ENCODE measurements around the gene NPC2. TPM values are rescaled to one million over a fixed set of nuclear protein-coding genes. Genes with fewer than 3 reads are reported as not detected.

NPC2 gene
- total and polyA plus RNA-seq, 2 of the 4 experiments (the other 2 are of a cell fraction) = 210 to 273 TPM

DNA sequence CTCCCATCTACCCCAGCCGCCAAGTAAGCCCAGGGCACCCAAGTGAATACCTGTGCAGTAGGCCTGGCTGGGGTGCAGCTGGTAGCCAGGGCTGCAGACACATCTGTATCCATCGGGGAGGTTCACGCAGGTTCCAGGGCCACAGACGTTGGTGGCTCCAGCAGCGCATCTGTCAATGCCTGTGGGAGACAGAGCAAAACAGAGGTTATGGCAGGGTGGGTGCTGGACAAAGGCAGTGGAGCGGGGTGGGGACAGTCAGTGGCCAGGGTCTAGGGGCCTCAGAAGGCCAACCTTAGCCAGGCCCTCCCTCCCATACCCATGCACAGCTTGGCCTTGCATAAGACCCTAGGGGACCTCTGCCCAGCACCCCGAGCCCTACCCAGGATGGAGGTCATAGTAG is 29.6 kb upstream of the NPC2 start:
- Histone ChIP-seq H3K14ac (replicated peaks; ENCODE audit: low read depth, low read length) (no peak overlapping the region), H2AK5ac (ENCODE audit: low read depth, low read length) (no peak overlapping the region), H3K18ac (ENCODE audit: low read depth, low read length) (no peak overlapping the region), H3K36me3 (ENCODE audit: control insufficient read depth, insufficient read depth, low read length) (peaks cover 9% of the 10 kb centered on the region), H4K20me1 (ENCODE audit: insufficient read depth, low read length) (no peaks in the 10 kb centered on the region), H4K8ac (ENCODE audit: low read depth in 2 of 2, low read length in 2 of 2) (no peak overlapping the region), H3K56ac (ENCODE audit: extremely low read depth, insufficient read depth, low read length) (no peak overlapping the region), H3K4me3 (ENCODE audit: insufficient read depth, low read depth, low read length) (no peak overlapping the region), H2BK15ac (ENCODE audit: low read depth, low read length) (no peak overlapping the region), H3K9me3 (ENCODE audit: control insufficient read depth, insufficient read depth, low read length) (no peaks in the 10 kb centered on the region), H4K91ac (ENCODE audit: insufficient read depth, low read depth, low read length) (no peak overlapping the region), H2BK120ac (ENCODE audit: low read depth, low read length) (no peak overlapping the region), H3K4me2 (ENCODE audit: low read depth, low read length) (no peak overlapping the region), H3K4ac (ENCODE audit: low read depth, low read length) (no peak overlapping the region), H4K5ac (ENCODE audit: low read depth, low read length) (no peak overlapping the region), H3K9me1 (ENCODE audit: insufficient read depth, low read length) (peaks cover 22% of the 10 kb centered on the region), H3K23ac (ENCODE audit: low read depth, low read length) (no peak overlapping the region), H2AFZ (replicated peaks; ENCODE audit: low read length, poor library complexity) (no peak overlapping the region), H2AK9ac (replicated peaks; ENCODE audit: low read depth, low read length, poor library complexity) (no peak overlapping the region), H3K27ac (ENCODE audit: insufficient read depth, low read length) (no peak overlapping the region), H2BK20ac (ENCODE audit: low read depth, low read length) (no peak overlapping the region), H3K4me1 (ENCODE audit: control insufficient read depth, insufficient read depth, low read length) (peaks cover 14% of the 10 kb centered on the region), H3K79me1 (ENCODE audit: low read depth in 1 of 2, low read length in 2 of 2) (no peaks in the 10 kb centered on the region), H3K9ac (ENCODE audit: low read depth, low read length) (no peak overlapping the region), H2BK5ac (ENCODE audit: low read depth, low read length, poor library complexity, severe bottlenecking) (no peak overlapping the region), H3K27me3 (ENCODE audit: control insufficient read depth, insufficient read depth, low read length) (no peaks in the 10 kb centered on the region)
- no peak for ATAC-seq (ENCODE audit: low read depth)
- TF ChIP-seq MXI1 (IDR thresholded peaks at IDR 0.05; ENCODE audit: borderline replicate concordance, low read depth, low read length) (no peak), NFE2L2 (IDR thresholded peaks at IDR 0.05; ENCODE audit: low read depth, low read length) (no peak), RFX5 (IDR thresholded peaks at IDR 0.05; ENCODE audit: low read depth, low read length) (no peak), SMC3 (IDR thresholded peaks at IDR 0.05; ENCODE audit: low read depth, low read length) (no peak), POLR2A (IDR thresholded peaks at IDR 0.05; ENCODE audit: low read depth, low read length) (no peak), RCOR1 (IDR thresholded peaks at IDR 0.05; ENCODE audit: insufficient replicate concordance, low read length) (no peak), MAFK (IDR thresholded peaks at IDR 0.05; ENCODE audit: low read depth, low read length) (no peak), CEBPB (IDR thresholded peaks at IDR 0.05; ENCODE audit: low read depth, low read length) (no peak), RAD21 (IDR thresholded peaks at IDR 0.05; ENCODE audit: low read length) (no peak), MAZ (IDR thresholded peaks at IDR 0.05; ENCODE audit: borderline replicate concordance, low read depth, low read length) (no peak), BHLHE40 (IDR thresholded peaks at IDR 0.05; ENCODE audit: low read depth, low read length) (no peak), FOS (IDR thresholded peaks at IDR 0.05; ENCODE audit: low read depth, low read length) (no peak), CHD1 (IDR thresholded peaks at IDR 0.05; ENCODE audit: low read depth, low read length) (no peak)
- TF ChIP-seq, protein P1, sequence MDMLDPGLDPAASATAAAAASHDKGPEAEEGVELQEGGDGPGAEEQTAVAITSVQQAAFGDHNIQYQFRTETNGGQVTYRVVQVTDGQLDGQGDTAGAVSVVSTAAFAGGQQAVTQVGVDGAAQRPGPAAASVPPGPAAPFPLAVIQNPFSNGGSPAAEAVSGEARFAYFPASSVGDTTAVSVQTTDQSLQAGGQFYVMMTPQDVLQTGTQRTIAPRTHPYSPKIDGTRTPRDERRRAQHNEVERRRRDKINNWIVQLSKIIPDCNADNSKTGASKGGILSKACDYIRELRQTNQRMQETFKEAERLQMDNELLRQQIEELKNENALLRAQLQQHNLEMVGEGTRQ (IDR thresholded peaks at IDR 0.05; ENCODE audit: low read depth, low read length) = no peak
- TF ChIP-seq, protein P2, sequence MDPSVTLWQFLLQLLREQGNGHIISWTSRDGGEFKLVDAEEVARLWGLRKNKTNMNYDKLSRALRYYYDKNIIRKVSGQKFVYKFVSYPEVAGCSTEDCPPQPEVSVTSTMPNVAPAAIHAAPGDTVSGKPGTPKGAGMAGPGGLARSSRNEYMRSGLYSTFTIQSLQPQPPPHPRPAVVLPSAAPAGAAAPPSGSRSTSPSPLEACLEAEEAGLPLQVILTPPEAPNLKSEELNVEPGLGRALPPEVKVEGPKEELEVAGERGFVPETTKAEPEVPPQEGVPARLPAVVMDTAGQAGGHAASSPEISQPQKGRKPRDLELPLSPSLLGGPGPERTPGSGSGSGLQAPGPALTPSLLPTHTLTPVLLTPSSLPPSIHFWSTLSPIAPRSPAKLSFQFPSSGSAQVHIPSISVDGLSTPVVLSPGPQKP (IDR thresholded peaks at IDR 0.05; ENCODE audit: borderline replicate concordance, low read depth, low read length) = no peak
- TF ChIP-seq, protein P3, sequence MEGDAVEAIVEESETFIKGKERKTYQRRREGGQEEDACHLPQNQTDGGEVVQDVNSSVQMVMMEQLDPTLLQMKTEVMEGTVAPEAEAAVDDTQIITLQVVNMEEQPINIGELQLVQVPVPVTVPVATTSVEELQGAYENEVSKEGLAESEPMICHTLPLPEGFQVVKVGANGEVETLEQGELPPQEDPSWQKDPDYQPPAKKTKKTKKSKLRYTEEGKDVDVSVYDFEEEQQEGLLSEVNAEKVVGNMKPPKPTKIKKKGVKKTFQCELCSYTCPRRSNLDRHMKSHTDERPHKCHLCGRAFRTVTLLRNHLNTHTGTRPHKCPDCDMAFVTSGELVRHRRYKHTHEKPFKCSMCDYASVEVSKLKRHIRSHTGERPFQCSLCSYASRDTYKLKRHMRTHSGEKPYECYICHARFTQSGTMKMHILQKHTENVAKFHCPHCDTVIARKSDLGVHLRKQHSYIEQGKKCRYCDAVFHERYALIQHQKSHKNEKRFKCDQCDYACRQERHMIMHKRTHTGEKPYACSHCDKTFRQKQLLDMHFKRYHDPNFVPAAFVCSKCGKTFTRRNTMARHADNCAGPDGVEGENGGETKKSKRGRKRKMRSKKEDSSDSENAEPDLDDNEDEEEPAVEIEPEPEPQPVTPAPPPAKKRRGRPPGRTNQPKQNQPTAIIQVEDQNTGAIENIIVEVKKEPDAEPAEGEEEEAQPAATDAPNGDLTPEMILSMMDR (conservative IDR thresholded peaks at IDR 0.05; ENCODE audit: low read depth, low read length) = no peak
- CTCF ChIA-PET = no interaction called here
- no CpG with 5 or more reads among the region's 7 CpGs for WGBS, 2 experiments (ENCODE audit: extremely low coverage in 2 of 2, insufficient read length in 1 of 2)
- no peak for DNase-seq
- dilution Hi-C loops (cut with HindIII; ENCODE audit: low sequenced_read_pairs, unreplicated experiment) = no loop called here
- POLR2A ChIA-PET (ENCODE audit: unreplicated experiment) = no interaction called here
- intact Hi-C loops (cut with micrococcal nuclease) = no loop called here
- in situ Hi-C loops (cut with MboI; ENCODE audit: low sequenced_read_pairs) = no loop called here
- no TSS peak for BruUV-seq (replicated peaks)
